Muscle of leg (tissue), 11 donors: ENCODE results near the gene AGT. TPM values are rescaled to one million over a fixed set of nuclear protein-coding genes. Genes with fewer than 3 reads are reported as not detected.
A peak's percentile ranks its signal among the peaks of the same experiment; 100 is the strongest.

Source experiments
- DNase-seq: peaks from one replicate; pipeline ENCODE4 v3.0.0; 2013
- H3K27ac ChIP-seq: one replicate; pipeline ENCODE4 v1.5.1; 2013; ENCODE audit warnings: mild to moderate bottlenecking, low read length, control low read depth
- H3K27me3 ChIP-seq: one replicate; pipeline ENCODE4 v1.6.1; 2013; ENCODE audit warnings: low read length; ENCODE audit not compliant: control insufficient read depth, insufficient read depth
- H3K36me3 ChIP-seq: one replicate; pipeline ENCODE4 v1.6.1; 2013; ENCODE audit warnings: low read length; ENCODE audit not compliant: control insufficient read depth, insufficient read depth
- H3K4me1 ChIP-seq: one replicate; pipeline ENCODE4 v1.6.1; 2013; ENCODE audit warnings: low read length; ENCODE audit not compliant: control insufficient read depth, insufficient read depth
- H3K4me3 ChIP-seq: one replicate; pipeline ENCODE4 v1.5.1; 2013; ENCODE audit warnings: low read length, control low read depth
- H3K9me3 ChIP-seq: replicated peaks from 2 replicates; pipeline ENCODE4 v1.6.1; 2013; ENCODE audit warnings: low read depth, low read length; ENCODE audit not compliant: control insufficient read depth
- WGBS: methylation state at CpG from one replicate; pipeline ENCODE4 v1.1.5; 2013; ENCODE audit warnings: missing lambda C conversion rate; ENCODE audit not compliant: insufficient coverage; 5-methylcytosine and 5-hydroxymethylcytosine counted together
- polyA plus RNA-seq, 8 donors: library from polyadenylated mRNA; unstranded; fragments of 120-200 nt; gene quantifications; one replicate each; pipeline versions ENCODE4 v1.2.1 to v1.2.3, GENCODE V29; 2013; ENCODE audit warnings: inconsistent platforms in 1 of 8, low replicate concordance in 1 of 8; ENCODE audit not compliant: insufficient read length in 8 of 8, insufficient read depth in 1 of 8
- total RNA-seq: library from RNA; stranded (reverse); fragments of 120-200 nt; gene quantifications from one replicate; pipeline ENCODE4 v1.2.4, GENCODE V29; 2013

AGT gene
- total and polyA plus RNA-seq, 9 donors, result 7.2 to 15.7 (median 8.7) TPM

- Histone ChIP-seq H3K4me1 (peaks cover 18% of the 10 kb centered on the region), H3K36me3 (peaks cover 34% of the 10 kb centered on the region), H3K27ac (no peak overlapping the region), H3K4me3 (no peak overlapping the region), H3K9me3 (no peaks in the 10 kb centered on the region), H3K27me3 (no peaks in the 10 kb centered on the region)
- 95% methylated on average over 6 of the region's 8 CpGs for WGBS
- no peak for DNase-seq
Measured at GRCh38 chr1:230693777-230694176, 20.1 kb downstream of the AGT start.

DNA sequence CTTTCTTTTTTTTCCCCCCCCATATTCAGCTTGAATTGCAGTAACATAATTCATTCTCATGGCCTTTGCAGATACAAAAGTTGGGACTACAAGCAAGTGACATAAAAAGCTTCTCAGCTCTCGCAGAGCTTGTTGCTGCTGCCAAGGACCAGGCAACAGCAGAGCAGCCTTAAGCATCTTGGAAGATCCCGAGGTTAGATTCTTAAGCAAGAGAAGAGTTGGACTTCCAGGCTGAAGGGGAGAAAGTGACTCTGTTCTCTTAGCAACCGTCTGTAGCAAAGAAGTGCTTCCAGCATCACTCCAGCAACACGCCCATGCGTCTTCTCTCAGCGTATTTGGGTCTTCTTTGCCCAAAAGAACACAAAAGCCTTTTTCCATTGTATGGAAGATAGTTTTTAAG, 20.7 kb downstream of the AGT start:
- H3K27ac ChIP-seq, result no peak overlapping the region
- peaks cover 38% of the 10 kb centered on the region for H3K36me3 ChIP-seq
- WGBS, result 57% methylated on average over 2 of the region's 6 CpGs
- H3K4me3 ChIP-seq, result no peak overlapping the region
- no peaks in the 10 kb centered on the region for H3K9me3 ChIP-seq
- peaks cover 18% of the 10 kb centered on the region for H3K4me1 ChIP-seq
- DNase-seq, result peak; percentile 18
- H3K27me3 ChIP-seq, result no peaks in the 10 kb centered on the region

GRCh38 chr1:230691615-230692014, 22.3 kb downstream of the AGT start:
- no peaks in the 10 kb centered on the region for H3K9me3 ChIP-seq
- H3K4me3 ChIP-seq, result no peak overlapping the region
- WGBS, result 93% methylated on average over 8 of the region's 10 CpGs
- H3K36me3 ChIP-seq, result peaks cover 45% of the 10 kb centered on the region
- no peak for DNase-seq
- H3K27me3 ChIP-seq, result no peaks in the 10 kb centered on the region
- no peak overlapping the region for H3K27ac ChIP-seq
- peaks cover 8% of the 10 kb centered on the region for H3K4me1 ChIP-seq

DNA sequence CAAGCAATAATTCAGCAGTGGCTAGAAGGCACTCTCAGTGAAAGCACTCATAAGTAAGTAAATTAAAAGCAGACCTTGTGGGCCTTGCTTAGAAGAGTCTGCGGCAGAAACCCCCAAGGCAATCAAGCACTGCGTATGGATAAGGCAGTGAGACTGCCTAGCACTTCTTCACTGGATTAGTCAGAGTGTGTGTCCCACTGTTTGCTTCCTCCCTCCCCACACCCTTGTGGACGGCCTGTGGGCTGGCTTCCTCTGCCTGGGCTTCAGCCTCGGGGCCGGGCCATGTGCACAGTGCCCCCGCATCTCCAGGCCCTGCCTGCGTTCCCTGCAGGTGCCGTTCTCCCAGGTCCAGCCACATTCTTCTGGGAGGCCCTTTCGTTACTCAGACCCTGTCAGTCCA, 23.8 kb downstream of the AGT start:
- H3K9me3 ChIP-seq, result no peaks in the 10 kb centered on the region
- DNase-seq, result no peak
- H3K27ac ChIP-seq, result no peak overlapping the region
- 51% methylated on average over 3 of the region's 9 CpGs for WGBS
- H3K36me3 ChIP-seq, result peaks cover 53% of the 10 kb centered on the region
- no peaks in the 10 kb centered on the region for H3K27me3 ChIP-seq
- peaks cover 3% of the 10 kb centered on the region for H3K4me1 ChIP-seq
- no peak overlapping the region for H3K4me3 ChIP-seq

GRCh38 chr1:230686747-230687146, 27.2 kb downstream of the AGT start:
- peaks cover 7% of the 10 kb centered on the region for H3K4me1 ChIP-seq
- H3K36me3 ChIP-seq, result peaks cover 62% of the 10 kb centered on the region
- no peak overlapping the region for H3K27ac ChIP-seq
- no peak for DNase-seq
- no peaks in the 10 kb centered on the region for H3K27me3 ChIP-seq
- no peak overlapping the region for H3K4me3 ChIP-seq
- no peaks in the 10 kb centered on the region for H3K9me3 ChIP-seq
- 94% methylated on average over 3 of the region's 5 CpGs for WGBS

DNA sequence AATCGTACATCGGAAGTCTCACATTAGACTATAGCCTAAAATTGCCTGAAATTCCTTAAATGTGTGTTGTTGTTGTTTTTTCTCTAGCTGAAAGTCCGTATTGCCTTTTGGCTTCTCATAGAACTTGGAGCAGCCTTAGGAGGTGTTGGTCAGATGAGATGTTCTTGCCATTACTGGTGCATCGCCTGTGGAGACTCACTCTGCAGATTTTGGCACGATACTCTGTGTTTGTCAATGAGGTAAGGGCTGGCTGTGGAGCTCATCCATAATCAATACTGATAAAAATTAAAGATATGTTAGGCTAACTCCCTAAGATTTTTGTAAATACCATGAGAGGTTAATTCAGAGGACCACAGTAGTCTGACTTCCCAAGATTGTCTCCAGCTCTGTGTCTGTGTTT, 28.9 kb downstream of the AGT start:
- DNase-seq, result no peak

GRCh38 chr1:230684146-230684545, 29.8 kb downstream of the AGT start:
- no peak overlapping the region for H3K4me3 ChIP-seq
- no CpG with 5 or more reads among the region's 2 CpGs for WGBS
- H3K27ac ChIP-seq, result no peak overlapping the region
- H3K36me3 ChIP-seq, result peaks cover 52% of the 10 kb centered on the region
- H3K4me1 ChIP-seq, result peaks cover 10% of the 10 kb centered on the region
- no peak for DNase-seq
- H3K9me3 ChIP-seq, result no peaks in the 10 kb centered on the region
- H3K27me3 ChIP-seq, result no peaks in the 10 kb centered on the region

More for the DNA sequence above, 28.9 kb downstream of the AGT start:
- H3K36me3 ChIP-seq, result peaks cover 56% of the 10 kb centered on the region
- H3K27ac ChIP-seq, result no peak overlapping the region
- no peak overlapping the region for H3K4me3 ChIP-seq
- peaks cover 10% of the 10 kb centered on the region for H3K4me1 ChIP-seq
- WGBS, result no CpG with 5 or more reads among the region's 5 CpGs
- H3K27me3 ChIP-seq, result no peaks in the 10 kb centered on the region
- no peaks in the 10 kb centered on the region for H3K9me3 ChIP-seq

- Histone ChIP-seq H3K4me3 (no peak overlapping the region), H3K9me3 (no peaks in the 10 kb centered on the region), H3K4me1 (peaks cover 10% of the 10 kb centered on the region), H3K27ac (no peak overlapping the region), H3K27me3 (no peaks in the 10 kb centered on the region), H3K36me3 (peaks cover 56% of the 10 kb centered on the region)
- DNase-seq, result no peak
- WGBS, result 88% methylated on average over 5 of the region's 9 CpGs
Measured at GRCh38 chr1:230682882-230683610, 30.9 kb downstream of the AGT start.

DNA sequence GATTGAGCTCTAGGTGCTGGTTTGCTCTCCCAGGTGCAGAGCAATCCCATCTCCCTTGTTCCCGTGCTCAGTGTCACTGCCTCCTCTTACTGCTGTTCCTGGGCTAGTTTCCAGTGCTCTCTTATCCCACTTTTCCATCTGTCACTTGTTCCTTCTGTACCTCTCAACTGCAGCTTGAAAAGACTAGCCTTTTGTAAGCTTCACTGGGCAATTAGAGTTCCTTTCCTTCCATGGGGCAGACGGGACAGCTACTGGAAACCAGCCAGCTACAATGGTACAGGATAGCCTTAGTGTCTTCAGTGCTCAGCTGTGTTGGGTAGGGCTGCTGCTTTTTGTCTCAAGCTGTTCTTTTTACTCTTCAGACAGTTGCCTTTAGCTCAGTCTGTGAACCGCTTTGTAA, 31.6 kb downstream of the AGT start:
- peak; percentile 70 for DNase-seq
- 0% methylated on average over 1 of the region's 3 CpGs for WGBS
- peaks cover 10% of the 10 kb centered on the region for H3K4me1 ChIP-seq
- no peaks in the 10 kb centered on the region for H3K9me3 ChIP-seq
- H3K36me3 ChIP-seq, result peaks cover 59% of the 10 kb centered on the region
- no peak overlapping the region for H3K4me3 ChIP-seq
- H3K27ac ChIP-seq, result peak overlapping the region; percentile 31
- H3K27me3 ChIP-seq, result no peaks in the 10 kb centered on the region

- WGBS, result 20% methylated on average over 1 of the region's 2 CpGs
- peaks cover 10% of the 10 kb centered on the region for H3K4me1 ChIP-seq
- peak; percentile 73 for DNase-seq
- no peaks in the 10 kb centered on the region for H3K9me3 ChIP-seq
- no peak overlapping the region for H3K4me3 ChIP-seq
- H3K27me3 ChIP-seq, result no peaks in the 10 kb centered on the region
- H3K36me3 ChIP-seq, result peaks cover 53% of the 10 kb centered on the region
- H3K27ac ChIP-seq, result no peak overlapping the region
Measured at GRCh38 chr1:230681599-230681998, 32.3 kb downstream of the AGT start.
